ENCODE data around the gene CABP1.

CABP1 gene

GRCh38 chr12:120640861-120641833 is 721 bp downstream of the CABP1 start:
- DNase-seq, result peak; percentile 33 to 47

GRCh38 chr12:120642121-120642520 is 1.7 kb downstream of the CABP1 start:
- DNase-seq, result no peak

GRCh38 chr12:120642826-120643225 is 2.4 kb downstream of the CABP1 start:
- no peak for DNase-seq

- DNase-seq, result no peak
These were observed 3.1 kb downstream of the CABP1 start for GRCh38 chr12:120643574-120643973.

- no peak for DNase-seq
These were observed 5.6 kb downstream of the CABP1 start for GRCh38 chr12:120646044-120646443.

GRCh38 chr12:120647375-120647755 is 6.9 kb downstream of the CABP1 start:
- DNase-seq, result no peak

GRCh38 chr12:120649442-120650232 is 9.2 kb downstream of the CABP1 start:
- DNase-seq, result no peak

- DNase-seq, result no peak
These were observed 9.8 kb downstream of the CABP1 start for GRCh38 chr12:120650233-120650690.

- DNase-seq, result no peak
These were observed 11.4 kb downstream of the CABP1 start for GRCh38 chr12:120651821-120652220.

GRCh38 chr12:120652656-120653435 is 12.4 kb downstream of the CABP1 start:
- no peak for DNase-seq

- no peak for DNase-seq
These were observed 13.2 kb downstream of the CABP1 start for GRCh38 chr12:120653611-120654010.

GRCh38 chr12:120654656-120655055 is 14.2 kb downstream of the CABP1 start:
- no peak for DNase-seq

- DNase-seq, result no peak
These were observed 15.6 kb downstream of the CABP1 start for GRCh38 chr12:120656008-120656407.

GRCh38 chr12:120658286-120659150 is 18.1 kb downstream of the CABP1 start:
- no peak for DNase-seq

- DNase-seq, result no peak
These were observed 18.7 kb downstream of the CABP1 start for GRCh38 chr12:120659151-120659525.

GRCh38 chr12:120661432-120661831 is 21.0 kb downstream of the CABP1 start:
- DNase-seq, result no peak

GRCh38 chr12:120662879-120663278 is 22.5 kb downstream of the CABP1 start:
- DNase-seq, result no peak

- no peak for DNase-seq
These were observed 23.3 kb downstream of the CABP1 start for GRCh38 chr12:120663741-120664140.

GRCh38 chr12:120666571-120667390 is 26.4 kb downstream of the CABP1 start:
- DNase-seq, result no peak

GRCh38 chr12:120668091-120668867 is 27.9 kb downstream of the CABP1 start:
- no peak for DNase-seq
